ENCODE measurements around the gene IFNG-AS1. TPM values are rescaled to one million over a fixed set of nuclear protein-coding genes. Genes with fewer than 3 reads are reported as not detected.

The IFNG-AS1 gene
- total RNA-seq, 1 donor from 2014 or later = not detected

DNA sequence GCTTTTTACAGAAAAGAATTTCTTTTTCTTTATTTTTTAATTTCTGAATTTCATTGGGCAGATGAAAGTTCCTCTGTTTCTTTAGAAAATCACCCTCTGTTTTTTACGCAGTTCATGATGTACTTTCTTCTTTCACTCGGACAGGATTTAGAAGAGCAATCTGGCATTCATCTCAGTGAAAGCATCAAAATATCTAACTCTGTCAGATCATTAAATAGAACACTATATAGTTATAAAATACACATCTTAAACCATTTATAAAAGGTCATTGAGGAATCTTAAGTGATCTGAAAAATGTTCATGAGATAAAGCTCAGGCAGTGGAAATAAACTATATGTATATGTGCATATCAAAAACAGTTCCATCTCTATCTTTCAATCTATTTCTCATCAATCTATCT is 3.9 kb downstream of the IFNG-AS1 start:
- no peak for DNase-seq (ENCODE audit: low spot score in 2 of 2)
- Histone ChIP-seq H3K27ac (no peak overlapping the region), H3K27me3 (no peaks in the 10 kb centered on the region), H3K4me3 (no peak overlapping the region), H3K9me3 (no peaks in the 10 kb centered on the region), H3K4me1 (no peaks in the 10 kb centered on the region), H3K36me3 (no peaks in the 10 kb centered on the region)
- intact Hi-C loops (cut with DNase I) = no loop called here
- TF ChIP-seq, protein P1, sequence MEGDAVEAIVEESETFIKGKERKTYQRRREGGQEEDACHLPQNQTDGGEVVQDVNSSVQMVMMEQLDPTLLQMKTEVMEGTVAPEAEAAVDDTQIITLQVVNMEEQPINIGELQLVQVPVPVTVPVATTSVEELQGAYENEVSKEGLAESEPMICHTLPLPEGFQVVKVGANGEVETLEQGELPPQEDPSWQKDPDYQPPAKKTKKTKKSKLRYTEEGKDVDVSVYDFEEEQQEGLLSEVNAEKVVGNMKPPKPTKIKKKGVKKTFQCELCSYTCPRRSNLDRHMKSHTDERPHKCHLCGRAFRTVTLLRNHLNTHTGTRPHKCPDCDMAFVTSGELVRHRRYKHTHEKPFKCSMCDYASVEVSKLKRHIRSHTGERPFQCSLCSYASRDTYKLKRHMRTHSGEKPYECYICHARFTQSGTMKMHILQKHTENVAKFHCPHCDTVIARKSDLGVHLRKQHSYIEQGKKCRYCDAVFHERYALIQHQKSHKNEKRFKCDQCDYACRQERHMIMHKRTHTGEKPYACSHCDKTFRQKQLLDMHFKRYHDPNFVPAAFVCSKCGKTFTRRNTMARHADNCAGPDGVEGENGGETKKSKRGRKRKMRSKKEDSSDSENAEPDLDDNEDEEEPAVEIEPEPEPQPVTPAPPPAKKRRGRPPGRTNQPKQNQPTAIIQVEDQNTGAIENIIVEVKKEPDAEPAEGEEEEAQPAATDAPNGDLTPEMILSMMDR (IDR thresholded peaks at IDR 0.05) = no peak

DNA sequence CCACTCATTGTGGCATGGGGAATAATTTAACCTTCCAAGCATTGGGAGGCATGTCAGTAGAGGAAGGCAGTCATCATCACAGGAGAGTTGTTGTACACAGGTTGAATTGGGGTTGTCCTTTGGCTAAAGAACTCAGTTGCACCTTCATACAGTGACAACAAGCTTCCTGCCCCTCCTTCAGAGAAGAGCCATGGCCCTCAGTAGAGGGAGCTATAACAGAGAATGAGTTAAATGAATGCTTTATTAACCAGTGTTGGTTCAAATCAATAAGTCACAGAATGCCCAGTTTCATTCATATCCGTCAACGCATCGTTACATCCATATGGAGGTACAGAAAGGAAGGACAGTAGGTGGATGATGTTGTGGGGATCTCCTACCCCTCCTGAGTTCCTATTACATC is 4.8 kb downstream of the IFNG-AS1 start:
- H3K9me3 ChIP-seq = no peaks in the 10 kb centered on the region
- intact Hi-C loops (cut with DNase I) = no loop called here
- H3K4me3 ChIP-seq = no peak overlapping the region
- TF ChIP-seq, protein P1 (IDR thresholded peaks at IDR 0.05) = no peak
- no peak for DNase-seq (ENCODE audit: low spot score in 2 of 2)
- no peaks in the 10 kb centered on the region for H3K4me1 ChIP-seq
- H3K36me3 ChIP-seq = no peaks in the 10 kb centered on the region
- no peak overlapping the region for H3K27ac ChIP-seq
- H3K27me3 ChIP-seq = no peaks in the 10 kb centered on the region

DNA sequence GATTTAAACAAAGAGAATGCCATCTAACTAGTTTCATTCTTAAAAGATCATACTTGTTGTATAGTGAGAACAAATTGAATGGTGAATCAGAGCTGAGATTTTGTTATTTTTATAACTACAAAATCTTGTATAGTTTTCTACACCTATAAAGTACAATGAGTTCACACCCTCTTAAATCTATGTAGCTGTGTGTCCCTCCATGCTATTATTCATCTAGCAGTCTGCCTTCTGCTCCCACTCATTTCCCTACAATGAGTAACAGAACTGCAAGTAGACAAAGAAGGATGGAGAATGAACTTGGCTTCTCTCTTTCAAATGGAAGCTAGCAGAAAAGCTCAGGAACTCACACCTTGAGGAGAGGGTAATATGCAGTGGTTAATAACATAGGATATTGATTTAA is 7.1 kb downstream of the IFNG-AS1 start:
- intact Hi-C loops (cut with DNase I) = no loop called here
- TF ChIP-seq, protein P1 (IDR thresholded peaks at IDR 0.05) = no peak

DNA sequence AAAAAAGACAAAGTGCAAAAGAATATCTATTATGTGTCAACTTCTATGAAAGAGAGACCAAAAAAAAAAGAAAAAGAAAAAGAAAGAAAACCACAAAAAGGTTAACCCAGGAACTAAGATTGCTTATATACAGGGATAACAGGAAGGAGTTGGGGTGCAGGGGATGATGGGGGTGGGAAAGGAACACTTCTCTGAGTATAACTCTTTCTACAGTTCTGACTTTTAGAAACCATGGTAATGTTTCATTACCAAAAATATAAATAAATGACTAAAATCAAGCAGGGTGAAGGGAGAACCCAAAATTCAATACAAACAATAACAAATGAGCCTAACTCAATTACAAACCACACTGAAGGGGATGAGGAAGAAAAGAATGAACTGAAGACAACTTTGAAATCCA is 9.1 kb downstream of the IFNG-AS1 start:
- Histone ChIP-seq H3K4me1 (no peaks in the 10 kb centered on the region), H3K27me3 (no peaks in the 10 kb centered on the region), H3K36me3 (no peaks in the 10 kb centered on the region), H3K4me3 (no peak overlapping the region), H3K27ac (no peak overlapping the region), H3K9me3 (no peaks in the 10 kb centered on the region)
- TF ChIP-seq, protein P1 (IDR thresholded peaks at IDR 0.05) = no peak
- intact Hi-C loops (cut with DNase I) = no loop called here
- no peak for DNase-seq (ENCODE audit: low spot score in 2 of 2)

More for the DNA sequence above, 7.1 kb downstream of the IFNG-AS1 start:
- no peaks in the 10 kb centered on the region for H3K4me1 ChIP-seq
- H3K36me3 ChIP-seq = no peaks in the 10 kb centered on the region
- no peak for DNase-seq (ENCODE audit: low spot score in 2 of 2)
- H3K9me3 ChIP-seq = no peaks in the 10 kb centered on the region
- H3K4me3 ChIP-seq = no peak overlapping the region
- H3K27ac ChIP-seq = no peak overlapping the region
- H3K27me3 ChIP-seq = no peaks in the 10 kb centered on the region

DNA sequence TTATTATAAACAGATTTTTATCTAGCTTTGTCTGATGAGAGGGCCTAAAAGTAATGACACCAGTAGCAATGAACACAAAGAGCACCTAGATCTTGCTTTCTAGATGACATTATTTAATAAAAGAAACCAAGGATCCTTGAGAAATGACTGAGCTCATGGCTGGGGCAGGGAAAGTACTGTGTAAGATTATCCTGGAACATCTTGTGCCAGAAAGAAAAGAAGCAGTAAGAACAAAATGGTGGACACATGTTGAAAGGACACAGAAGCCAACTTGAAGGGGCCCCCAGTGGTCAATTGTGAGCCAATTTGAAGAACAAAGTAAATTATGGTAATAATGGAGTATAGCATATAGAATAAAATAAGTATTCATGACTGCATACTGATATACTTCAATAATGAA is 10.0 kb downstream of the IFNG-AS1 start:
- Histone ChIP-seq H3K4me3 (no peak overlapping the region), H3K27ac (no peak overlapping the region), H3K27me3 (no peaks in the 10 kb centered on the region), H3K36me3 (no peaks in the 10 kb centered on the region), H3K4me1 (no peaks in the 10 kb centered on the region), H3K9me3 (no peaks in the 10 kb centered on the region)
- intact Hi-C loops (cut with DNase I) = no loop called here
- TF ChIP-seq, protein P1 (IDR thresholded peaks at IDR 0.05) = no peak
- DNase-seq (ENCODE audit: low spot score in 2 of 2) = no peak

Measured in ascending aorta (tissue), 2 donors.